HG03139 (cell line): Measurements from ENCODE around the gene DUOX1.

Experiments
- ATAC-seq: cut with Tn5 transposase; IDR thresholded peaks from one replicate; pipeline ENCODE4 v1.9.1; 2021; ENCODE audit not compliant: unreplicated experiment

The DUOX1 gene

DNA sequence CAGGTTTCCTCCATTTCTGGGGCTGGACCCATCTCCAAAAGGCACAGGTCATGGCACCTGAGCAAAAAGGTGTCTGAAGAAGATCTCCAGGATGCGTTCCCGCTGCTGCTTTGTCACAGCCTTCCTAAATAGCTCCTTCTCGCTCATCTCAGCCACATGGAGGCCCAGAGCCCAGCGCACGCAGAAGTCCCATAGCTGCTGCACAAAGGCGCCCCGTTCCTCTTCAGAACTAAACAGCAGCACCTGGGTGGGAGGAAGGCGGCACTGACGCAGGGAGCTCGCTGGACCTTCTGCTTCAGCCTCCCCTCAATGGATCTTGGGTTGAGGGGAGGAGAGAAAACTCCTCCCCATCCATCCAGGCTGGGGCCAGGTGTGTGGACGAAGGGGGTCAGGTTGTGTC, 24.2 kb upstream of the DUOX1 start:
- no peak for ATAC-seq

DNA sequence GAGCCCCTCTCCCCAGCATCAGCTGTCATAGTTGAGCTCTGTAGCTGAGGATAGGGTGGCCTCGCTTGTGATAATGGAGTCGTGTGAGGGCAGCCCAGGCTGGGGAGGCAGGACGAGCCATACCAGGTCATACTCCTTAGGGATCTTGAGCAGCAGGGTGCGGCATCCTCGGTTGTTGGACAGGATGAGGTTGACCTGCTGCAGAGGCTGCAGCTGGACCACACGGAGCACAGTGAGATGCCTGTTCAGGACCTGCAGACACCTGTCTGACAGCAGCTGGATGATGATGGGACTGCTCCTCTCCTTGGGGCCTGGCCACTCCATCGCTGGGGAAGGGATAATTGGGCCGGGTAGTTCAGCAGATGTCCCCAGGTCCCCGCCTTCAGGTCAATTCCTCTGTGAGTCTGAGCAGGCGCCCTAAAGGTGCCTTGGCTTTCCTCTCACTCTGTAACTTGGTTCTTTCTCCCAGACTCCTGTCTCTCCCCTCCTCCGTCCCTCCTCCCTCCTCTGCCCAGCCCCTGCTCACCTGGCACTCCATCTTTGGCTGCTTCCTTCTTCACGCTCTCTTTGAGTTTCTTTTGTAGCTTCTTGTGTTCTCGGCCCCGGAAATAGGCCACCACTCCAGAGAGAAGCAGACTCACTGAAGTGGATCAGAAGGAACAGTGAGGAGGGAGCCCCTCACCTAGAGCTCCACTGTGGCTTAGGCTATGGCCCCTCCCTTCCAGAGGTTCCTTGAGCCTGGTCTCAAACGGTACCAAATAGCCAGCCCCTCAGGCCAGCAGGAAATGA, 23.6 kb upstream of the DUOX1 start:
- ATAC-seq: no peak

DNA sequence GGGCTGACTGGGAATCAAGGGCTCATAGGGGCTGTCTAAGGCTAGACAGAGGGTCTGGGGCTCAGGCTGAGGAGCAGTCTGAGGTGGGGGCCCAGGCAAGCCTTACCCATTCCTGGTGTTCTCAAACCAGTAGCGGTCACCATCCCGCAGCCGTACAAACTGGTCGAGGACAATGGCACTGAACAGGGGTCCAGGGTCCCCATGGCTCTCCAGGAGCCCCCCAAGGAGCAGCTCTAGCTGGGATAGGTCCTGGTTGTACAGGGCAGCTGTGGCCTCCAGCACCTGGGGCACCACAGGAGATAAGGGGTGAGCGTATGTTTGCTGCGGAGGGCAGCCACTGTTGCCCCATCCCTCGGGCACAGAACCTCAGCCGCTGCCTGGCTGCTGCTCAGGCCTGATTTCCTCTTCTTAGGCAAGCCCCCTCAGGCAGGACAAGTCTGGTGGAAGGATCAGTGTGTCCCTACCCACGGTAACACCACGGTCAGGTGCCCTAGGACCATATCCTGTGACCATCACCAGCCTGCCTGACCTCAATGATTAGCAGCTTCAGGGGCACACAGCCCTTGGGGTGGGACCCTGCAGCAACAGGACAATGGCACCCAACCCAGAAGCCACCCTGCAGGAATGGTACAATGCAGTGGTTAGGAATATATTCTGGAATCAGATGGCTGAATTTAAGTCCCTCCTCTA, 21.7 kb upstream of the DUOX1 start:
- no peak for ATAC-seq

DNA sequence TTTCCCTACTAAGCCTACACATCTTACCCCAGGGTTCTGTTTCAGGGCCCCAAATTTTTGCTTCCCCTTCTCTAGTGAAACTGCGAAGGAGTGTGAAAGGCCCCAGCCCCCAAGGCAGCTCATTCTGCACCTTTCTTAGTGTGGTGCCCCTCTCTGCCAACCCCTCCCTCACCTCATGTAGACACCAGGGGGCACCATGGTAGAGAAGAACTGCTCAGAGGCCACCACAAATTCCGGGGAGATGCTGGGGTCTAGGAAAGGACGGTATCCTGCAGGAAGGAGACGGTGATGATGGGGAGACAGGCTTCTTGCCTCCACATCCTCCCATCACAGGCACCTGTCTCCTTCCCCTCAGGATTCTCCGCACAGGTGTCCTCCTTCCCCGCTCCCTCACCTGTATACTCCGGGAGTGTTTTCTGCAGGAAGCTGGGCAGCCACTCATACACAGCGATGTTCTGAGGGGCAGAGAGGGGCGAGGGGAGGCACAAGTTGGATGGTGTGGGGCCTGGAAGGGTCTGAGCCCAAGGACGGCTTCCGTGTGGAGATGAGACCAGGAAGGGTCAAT, 19.5 kb upstream of the DUOX1 start:
- no peak for ATAC-seq

DNA sequence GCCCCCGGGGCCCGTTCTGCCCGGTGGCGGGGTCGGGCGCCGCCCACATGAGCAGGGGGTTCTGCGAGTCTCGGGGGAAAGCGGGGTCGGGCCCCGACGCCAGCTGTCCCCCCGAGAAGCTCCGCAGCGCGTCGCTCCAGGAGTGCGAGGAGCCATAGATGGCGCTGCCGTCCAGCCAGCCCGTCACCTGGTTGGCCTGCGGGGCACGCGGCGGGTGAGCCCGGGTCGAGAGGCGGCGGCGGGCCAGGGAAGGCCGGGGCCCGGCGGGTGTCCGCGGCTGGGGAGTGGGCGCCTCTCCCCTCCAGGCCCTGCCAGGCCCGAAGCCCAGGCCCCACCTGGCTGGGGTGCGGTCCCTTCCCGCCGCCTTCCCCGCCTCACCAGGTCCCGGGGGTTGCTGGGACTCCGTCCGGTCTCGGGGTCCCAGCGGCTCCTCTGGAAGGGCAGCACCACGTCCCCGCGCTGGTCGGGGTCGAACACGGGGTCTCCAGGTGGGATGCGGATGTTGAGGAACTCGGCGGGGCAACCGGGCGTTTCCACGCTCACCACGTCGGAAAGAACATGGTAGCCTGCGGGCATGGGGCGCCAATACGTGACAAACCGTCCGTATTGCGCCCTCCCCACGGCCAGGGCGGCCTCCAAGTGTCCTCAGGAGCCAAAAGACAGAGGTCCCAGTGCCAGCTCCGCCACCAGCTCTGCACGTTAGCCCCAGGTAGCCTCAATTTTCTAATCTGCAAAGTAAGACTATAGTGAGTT, 18.2 kb upstream of the DUOX1 start:
- ATAC-seq: no peak

DNA sequence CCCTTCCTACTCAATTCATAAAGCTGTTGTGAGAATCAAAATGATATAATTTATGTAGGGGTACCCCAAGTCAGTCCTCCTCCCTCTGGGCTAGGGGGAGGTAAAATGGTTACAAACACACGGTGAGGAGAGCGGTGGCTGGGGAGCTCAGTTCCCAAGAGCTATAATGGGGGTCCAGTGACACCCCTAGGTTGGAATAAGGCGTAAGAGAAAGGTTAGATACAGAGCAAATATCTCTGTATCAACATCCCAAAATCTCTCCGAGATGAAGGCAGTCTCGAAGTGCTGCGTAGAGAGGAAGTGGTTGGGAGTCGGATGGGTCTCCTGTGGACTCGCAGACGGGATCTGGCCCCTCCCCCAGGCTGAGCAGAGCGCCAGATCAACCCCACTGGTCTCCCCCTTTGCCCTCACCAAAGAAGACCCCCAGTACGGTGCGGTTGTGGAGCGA, 17.6 kb upstream of the DUOX1 start:
- ATAC-seq: no peak

DNA sequence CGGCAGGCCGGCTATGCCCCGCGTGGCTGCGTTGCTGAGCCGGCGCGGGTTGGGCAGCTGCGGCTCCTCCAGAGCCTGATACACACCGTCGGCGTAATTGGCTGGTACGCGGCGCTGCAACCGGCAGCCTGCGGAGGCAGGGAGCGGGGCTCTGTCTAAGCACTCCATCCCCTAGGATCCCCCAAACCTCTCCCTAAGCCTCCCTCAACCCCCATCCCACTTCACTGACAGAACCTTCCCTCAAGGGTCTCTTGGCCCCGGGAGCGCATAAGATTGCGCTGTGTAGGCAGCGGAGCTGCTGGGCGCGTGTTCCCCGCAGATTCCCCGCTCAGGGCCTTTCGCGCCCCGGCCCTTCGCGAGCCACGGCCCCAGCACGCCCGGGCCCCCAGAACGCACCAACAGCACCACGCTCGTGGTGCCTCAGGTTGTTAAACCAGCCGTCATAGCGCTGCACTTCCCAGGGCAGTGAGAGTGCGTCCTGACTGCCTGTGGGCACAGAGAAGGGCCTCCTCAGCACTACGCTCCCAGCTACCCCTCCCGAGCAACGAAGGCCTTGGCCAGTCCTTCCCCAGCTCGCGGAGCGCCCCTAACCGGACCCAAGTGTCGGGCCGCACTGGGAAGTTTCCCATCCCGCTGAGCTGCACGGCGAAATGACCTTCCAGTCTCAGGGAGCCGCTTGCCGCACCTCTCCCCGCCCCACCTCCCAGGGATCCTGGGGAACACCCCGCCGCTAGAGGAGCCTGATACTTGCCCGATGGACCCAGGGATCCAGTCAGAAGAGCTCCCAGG, 17.0 kb upstream of the DUOX1 start:
- ATAC-seq: no peak

DNA sequence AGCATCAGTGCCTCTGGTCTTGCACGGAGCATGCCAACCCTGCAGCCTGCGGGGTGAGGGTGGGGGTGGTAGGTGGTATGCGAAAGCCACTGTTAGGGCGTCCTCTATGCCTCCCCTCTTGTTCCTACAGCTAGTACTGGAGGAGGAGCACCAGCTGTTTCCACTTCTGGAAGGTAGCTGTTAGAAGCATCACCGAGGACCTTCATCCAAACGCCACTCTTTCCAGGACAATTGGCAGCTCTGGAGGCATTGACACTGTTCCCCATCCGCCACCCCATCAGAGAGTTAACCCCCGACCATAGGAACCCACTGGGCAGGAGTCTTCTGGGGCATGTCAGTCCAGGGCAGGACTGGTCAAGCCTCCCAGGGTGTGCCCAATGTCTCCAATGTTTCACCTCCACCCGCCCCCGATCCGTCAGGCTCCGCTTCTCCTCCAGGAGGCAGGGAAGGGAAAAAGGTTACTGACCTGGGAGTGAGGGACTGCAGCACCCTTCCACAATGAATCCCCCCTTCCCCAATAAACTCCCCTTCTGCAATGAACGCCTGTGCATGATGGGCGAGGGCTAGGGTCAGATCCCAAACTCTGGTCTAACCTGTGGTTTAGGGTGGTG, 16.3 kb upstream of the DUOX1 start:
- no peak for ATAC-seq

DNA sequence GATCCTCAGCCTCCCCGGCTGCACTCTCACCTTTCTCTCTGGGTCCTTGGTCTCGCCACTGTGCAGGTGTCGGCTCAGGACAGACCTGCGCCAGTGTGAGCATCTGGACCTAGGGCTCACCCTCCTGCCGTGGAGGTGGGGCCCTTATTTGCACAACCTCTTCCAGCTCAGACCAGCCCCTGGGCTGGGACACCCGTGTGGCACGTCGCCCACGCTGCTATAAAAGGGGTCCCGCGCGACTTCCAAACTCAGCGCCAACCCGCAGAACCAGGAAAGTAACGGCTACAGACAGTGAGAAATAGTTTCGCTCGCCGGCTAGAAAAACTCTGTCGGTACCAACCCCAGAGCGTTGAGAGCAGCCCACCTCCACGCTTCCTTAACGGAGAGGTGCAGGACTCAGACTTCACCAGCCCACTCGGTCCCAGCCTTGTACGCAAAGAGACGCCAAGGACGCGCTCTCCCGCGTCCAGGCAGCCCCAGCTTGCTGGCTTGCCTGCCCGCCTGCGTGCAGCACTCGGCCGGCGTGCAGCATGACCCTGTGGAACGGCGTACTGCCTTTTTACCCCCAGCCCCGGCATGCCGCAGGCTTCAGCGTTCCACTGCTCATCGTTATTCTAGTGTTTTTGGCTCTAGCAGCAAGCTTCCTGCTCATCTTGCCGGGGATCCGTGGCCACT, 15.6 kb upstream of the DUOX1 start, which contains the start of the genes DUOX2 and DUOXA2:
Gene DUOX2 (minus strand): TSS at position 97 of the 675 bp plus-strand sequence. CDS start 761 bp downstream, outside the sequence.
Gene DUOXA2 (plus strand): TSS at position 251 of the 675 bp plus-strand sequence. CDS start 280 bp downstream, at position 531.
- ATAC-seq: no peak

DNA sequence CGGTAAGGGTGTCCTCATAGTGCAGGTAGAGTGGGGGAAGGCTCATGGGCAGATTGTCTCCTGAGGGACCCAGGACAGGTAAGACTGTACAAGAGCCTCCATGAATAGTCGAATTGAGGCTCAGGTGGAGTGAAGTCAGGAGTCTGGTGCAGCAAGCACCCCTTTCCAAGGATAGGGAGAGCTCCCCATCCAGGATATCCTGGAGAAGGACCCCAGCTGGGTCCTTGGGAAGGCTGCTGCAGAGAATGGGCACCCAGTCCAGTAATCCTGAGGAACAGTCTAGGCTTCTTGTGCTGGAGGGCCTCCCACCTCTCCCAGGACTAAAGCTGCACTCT, 15.1 kb upstream of the DUOX1 start:
- no peak for ATAC-seq

DNA sequence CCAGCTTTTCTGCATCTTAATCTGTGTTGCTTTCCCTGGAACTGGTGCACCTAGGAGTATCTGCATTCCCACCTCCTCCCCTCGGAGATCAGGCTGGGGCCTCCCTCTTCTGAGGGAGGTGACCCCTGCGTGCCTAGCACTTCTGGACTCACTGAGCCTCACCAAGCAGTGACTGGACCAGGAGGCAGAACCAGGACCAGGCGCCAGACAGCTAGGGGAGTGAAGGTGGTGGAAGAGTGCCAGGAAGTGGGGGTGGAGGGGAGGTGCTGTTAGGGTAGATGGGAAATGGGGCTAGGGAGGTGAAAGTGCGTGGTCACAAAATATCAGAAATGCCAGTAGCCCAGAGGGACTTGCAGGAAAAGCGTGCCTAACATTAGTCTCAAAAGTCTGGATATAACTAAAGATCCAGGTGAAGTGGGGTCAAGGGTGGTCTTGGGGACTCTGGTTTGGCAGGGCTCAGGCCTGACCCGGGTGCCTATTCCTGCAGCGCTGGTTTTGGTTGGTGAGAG, 14.4 kb upstream of the DUOX1 start:
- ATAC-seq: no peak

DNA sequence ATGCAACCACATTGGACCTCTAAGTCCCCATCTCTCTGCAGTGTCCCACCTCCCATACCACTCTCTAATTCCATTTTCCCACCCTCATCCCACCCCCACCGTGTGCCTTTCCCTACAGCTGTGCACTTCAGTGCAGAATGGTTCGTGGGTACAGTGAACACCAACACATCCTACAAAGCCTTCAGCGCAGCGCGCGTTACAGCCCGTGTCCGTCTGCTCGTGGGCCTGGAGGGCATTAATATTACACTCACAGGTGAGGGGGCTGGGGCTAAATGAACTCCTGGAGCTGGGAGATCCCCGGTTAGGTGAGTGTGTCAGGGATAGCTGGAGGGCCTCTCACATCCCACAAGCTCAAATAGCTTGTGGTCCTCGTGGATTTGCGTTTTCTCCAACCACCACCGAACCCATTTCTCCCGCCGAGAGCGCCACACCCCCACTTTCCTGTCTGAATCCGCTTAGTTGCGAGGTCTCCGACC, 13.8 kb upstream of the DUOX1 start:
- ATAC-seq: no peak

DNA sequence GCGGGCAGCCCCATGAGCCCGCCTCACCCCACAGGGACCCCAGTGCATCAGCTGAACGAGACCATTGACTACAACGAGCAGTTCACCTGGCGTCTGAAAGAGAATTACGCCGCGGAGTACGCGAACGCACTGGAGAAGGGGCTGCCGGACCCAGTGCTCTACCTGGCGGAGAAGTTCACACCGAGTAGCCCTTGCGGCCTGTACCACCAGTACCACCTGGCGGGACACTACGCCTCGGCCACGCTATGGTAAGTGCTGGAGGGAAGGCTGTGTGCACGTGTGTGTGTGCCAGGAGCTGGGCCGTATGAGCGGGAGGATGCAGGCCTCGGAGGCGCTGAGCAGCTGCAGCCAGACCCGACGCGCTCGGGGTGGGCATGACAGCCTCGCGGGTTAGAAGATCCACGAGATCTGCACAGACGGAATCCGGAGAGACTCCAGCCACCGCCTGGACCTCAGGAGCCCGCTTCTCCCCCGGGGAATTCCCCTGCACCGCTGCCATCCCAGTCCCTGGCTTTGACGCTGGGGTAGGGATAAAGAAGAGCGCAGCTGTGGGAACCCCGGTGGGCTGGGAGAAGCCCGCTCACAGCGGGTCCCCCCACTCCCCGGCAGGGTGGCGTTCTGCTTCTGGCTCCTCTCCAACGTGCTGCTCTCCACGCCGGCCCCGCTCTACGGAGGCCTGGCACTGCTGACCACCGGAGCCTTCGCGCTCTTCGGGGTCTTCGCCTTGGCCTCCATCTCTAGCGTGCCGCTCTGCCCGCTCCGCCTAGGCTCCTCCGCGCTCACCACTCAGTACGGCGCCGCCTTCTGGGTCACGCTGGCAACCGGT, 13.1 kb upstream of the DUOX1 start:
- no peak for ATAC-seq

DNA sequence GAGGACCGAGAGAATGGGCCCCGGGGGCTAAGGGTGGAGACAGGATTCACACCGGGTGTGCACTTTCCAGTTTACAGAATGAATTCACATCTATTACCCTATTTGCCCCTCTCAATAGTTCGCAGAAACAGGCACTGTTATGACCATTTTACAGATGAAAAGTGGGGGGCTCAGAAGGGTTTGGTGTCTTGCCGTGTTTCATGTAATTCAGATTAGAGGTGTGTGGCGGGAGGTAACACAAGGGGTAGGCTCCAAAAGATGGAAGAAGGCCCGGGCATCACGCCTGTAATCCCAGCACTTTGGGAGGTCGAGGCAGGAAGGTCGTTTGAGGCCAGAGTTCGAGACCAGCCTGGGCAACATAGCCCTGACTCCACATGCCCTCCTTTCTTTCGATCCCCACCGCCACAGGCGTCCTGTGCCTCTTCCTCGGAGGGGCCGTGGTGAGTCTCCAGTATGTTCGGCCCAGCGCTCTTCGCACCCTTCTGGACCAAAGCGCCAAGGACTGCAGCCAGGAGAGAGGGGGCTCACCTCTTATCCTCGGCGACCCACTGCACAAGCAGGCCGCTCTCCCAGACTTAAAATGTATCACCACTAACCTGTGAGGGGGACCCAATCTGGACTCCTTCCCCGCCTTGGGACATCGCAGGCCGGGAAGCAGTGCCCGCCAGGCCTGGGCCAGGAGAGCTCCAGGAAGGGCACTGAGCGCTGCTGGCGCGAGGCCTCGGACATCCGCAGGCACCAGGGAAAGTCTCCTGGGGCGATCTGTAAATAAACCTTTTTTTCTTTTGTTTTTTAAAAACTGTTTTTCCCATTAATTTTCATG, 12.3 kb upstream of the DUOX1 start:
- ATAC-seq: no peak

DNA sequence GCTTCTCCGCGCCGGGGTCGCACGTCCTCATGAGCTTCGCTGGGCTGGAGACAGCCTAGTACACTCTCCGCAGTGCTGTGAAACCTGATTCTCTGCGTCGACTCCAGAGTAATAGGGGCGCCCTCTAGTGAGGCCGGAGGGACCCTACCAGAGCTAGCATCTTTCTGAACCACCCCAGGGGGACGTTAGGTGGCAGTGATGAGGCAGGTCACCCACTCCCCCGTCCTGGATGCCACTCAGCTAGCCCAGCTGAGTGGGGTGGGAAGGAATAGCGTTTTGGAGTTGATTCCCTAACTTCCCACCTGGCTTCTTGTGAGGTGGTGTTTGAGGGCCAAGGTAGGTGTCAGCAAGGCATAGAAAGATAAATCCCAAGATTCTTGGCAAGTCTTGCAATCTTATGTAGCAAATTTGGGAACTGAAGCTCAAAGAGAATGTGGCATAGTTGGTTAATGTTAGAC, 11.6 kb upstream of the DUOX1 start:
- peak; percentile 91 for ATAC-seq

DNA sequence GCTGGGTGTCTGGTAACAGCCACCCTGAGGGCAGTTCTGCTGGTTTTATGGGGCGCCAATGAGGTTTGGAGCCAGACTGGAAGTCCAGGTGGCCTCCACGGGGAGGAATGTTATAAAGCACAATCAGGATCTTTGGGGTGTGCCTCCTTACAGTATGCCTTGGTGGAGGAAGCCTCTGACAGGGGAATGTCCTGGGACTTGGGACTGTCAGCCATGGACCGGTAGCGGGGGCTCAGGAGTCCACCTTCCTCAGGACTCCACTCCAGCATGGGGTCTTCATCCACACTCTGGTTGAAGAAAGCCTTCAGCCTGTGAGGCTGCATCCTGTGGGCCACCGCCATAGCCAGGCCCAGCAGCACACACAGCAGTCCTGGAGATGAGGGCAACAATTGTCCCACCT, 10.8 kb upstream of the DUOX1 start:
- no peak for ATAC-seq
